WTC11 (cell line): ENCODE measurements around the gene RPL18A. TPM values are rescaled to one million over a fixed set of nuclear protein-coding genes. Genes with fewer than 3 reads are reported as not detected.

Experiments
- CREB1 ChIP-seq: sonication (generic); formaldehyde crosslinking; IDR thresholded peaks from 2 replicates; pipeline ENCODE4 v1.8.0; 2023; ENCODE audit warnings: mild to moderate bottlenecking, missing genetic modification reagents
- ELF4 ChIP-seq: sonication (generic); formaldehyde crosslinking; IDR thresholded peaks from 2 replicates; pipeline ENCODE4 v1.8.1; 2022; ENCODE audit warnings: low read depth, mild to moderate bottlenecking, moderate library complexity, missing genetic modification reagents
- ESRRA ChIP-seq: sonication (generic); formaldehyde crosslinking; IDR thresholded peaks from 2 replicates; pipeline ENCODE4 v1.8.1; 2022; ENCODE audit warnings: mild to moderate bottlenecking, missing genetic modification reagents, borderline replicate concordance
- FOXJ3 ChIP-seq: sonication (generic); formaldehyde crosslinking; IDR thresholded peaks from 2 replicates; pipeline ENCODE4 v1.9.0; 2021; ENCODE audit warnings: missing genetic modification reagents, mild to moderate bottlenecking, borderline replicate concordance
- FOXK1 ChIP-seq: sonication (generic); formaldehyde crosslinking; IDR thresholded peaks from 2 replicates; pipeline ENCODE4 v1.8.0; 2022; ENCODE audit warnings: mild to moderate bottlenecking, moderate library complexity, missing genetic modification reagents
- MXD4 ChIP-seq: fragments of 250-450 bp; sonication (Bioruptor Pico); IDR thresholded peaks from 2 replicates; pipeline ENCODE4 v1.8.0; 2021; ENCODE audit warnings: mild to moderate bottlenecking, moderate library complexity, borderline replicate concordance
- MYBL2 ChIP-seq: sonication (generic); formaldehyde crosslinking; IDR thresholded peaks from 2 replicates; pipeline ENCODE4 v1.8.1; 2023; ENCODE audit warnings: mild to moderate bottlenecking, moderate library complexity, missing genetic modification reagents
- NFATC4 ChIP-seq: fragments of 250-450 bp; sonication (Bioruptor Pico); IDR thresholded peaks from 2 replicates; pipeline ENCODE4 v1.9.0; 2021; ENCODE audit warnings: mild to moderate bottlenecking
- NR3C1 ChIP-seq: sonication (generic); formaldehyde crosslinking; conservative IDR thresholded peaks from 2 replicates; pipeline ENCODE4 v1.8.1; 2023; ENCODE audit warnings: low read depth, mild to moderate bottlenecking, missing genetic modification reagents
- OVOL2 ChIP-seq: fragments of 250-450 bp; sonication (Bioruptor Pico); IDR thresholded peaks from 2 replicates; pipeline ENCODE4 v1.9.0; 2021; ENCODE audit warnings: mild to moderate bottlenecking, borderline replicate concordance
- RELA ChIP-seq: sonication (generic); formaldehyde crosslinking; IDR thresholded peaks from 2 replicates; pipeline ENCODE4 v1.8.1; 2022; ENCODE audit warnings: missing genetic modification reagents, mild to moderate bottlenecking, borderline replicate concordance
- SP1 ChIP-seq: sonication (generic); formaldehyde crosslinking; conservative IDR thresholded peaks from 2 replicates; pipeline ENCODE4 v1.8.1; 2022; ENCODE audit warnings: missing genetic modification reagents
- TEAD1 ChIP-seq: sonication (generic); formaldehyde crosslinking; IDR thresholded peaks from 2 replicates; pipeline ENCODE4 v1.8.0; 2022; ENCODE audit warnings: mild to moderate bottlenecking, missing genetic modification reagents
- TP53 ChIP-seq: sonication (generic); formaldehyde crosslinking; IDR thresholded peaks from 2 replicates; pipeline ENCODE4 v1.8.1; 2023; ENCODE audit warnings: mild to moderate bottlenecking, missing genetic modification reagents
- ZBTB21 ChIP-seq: sonication (generic); formaldehyde crosslinking; IDR thresholded peaks from 2 replicates; pipeline ENCODE4 v1.8.1; 2023; ENCODE audit warnings: mild to moderate bottlenecking, missing genetic modification reagents, borderline replicate concordance
- ZNF121 ChIP-seq: sonication (generic); formaldehyde crosslinking; IDR thresholded peaks from 2 replicates; pipeline ENCODE4 v1.8.0; 2023; ENCODE audit warnings: missing genetic modification reagents
- ZNF138 ChIP-seq: sonication (generic); formaldehyde crosslinking; conservative IDR thresholded peaks from 2 replicates; pipeline ENCODE4 v1.8.1; 2022; ENCODE audit warnings: mild to moderate bottlenecking, moderate library complexity, missing genetic modification reagents
- ZNF423 ChIP-seq: fragments of 250-450 bp; sonication (Bioruptor Pico); IDR thresholded peaks from 2 replicates; pipeline ENCODE4 v2.1.2; 2022; ENCODE audit warnings: mild to moderate bottlenecking, moderate library complexity
- total RNA-seq: library from RNA; stranded (reverse); gene quantifications from 3 replicates; pipeline ENCODE4 v1.2.3, GENCODE V29; 2021
- TF ChIP-seq, protein P1 (sequence below): fragments of 250-450 bp; sonication (Bioruptor Pico); IDR thresholded peaks from 2 replicates; pipeline ENCODE4 v2.1.2; 2022; ENCODE audit warnings: mild to moderate bottlenecking, moderate library complexity
- TF ChIP-seq, protein P2 (sequence below): sonication (generic); formaldehyde crosslinking; IDR thresholded peaks from 2 replicates; pipeline ENCODE4 v1.8.1; 2023; ENCODE audit warnings: mild to moderate bottlenecking, missing genetic modification reagents, moderate library complexity
- TF ChIP-seq, protein P3 (sequence below): sonication (generic); formaldehyde crosslinking; IDR thresholded peaks from 2 replicates; pipeline ENCODE4 v1.8.0; 2022; ENCODE audit warnings: mild to moderate bottlenecking, missing genetic modification reagents
- TF ChIP-seq, protein P4 (sequence below): fragments of 250-450 bp; sonication (Bioruptor Pico); IDR thresholded peaks from 2 replicates; pipeline ENCODE4 v1.8.0; 2021; ENCODE audit warnings: mild to moderate bottlenecking
- TF ChIP-seq, protein P5 (sequence below): sonication (generic); formaldehyde crosslinking; IDR thresholded peaks from 2 replicates; pipeline ENCODE4 v1.8.0; 2023; ENCODE audit warnings: missing genetic modification reagents, mild to moderate bottlenecking, borderline replicate concordance
- TF ChIP-seq, protein P6 (sequence below): sonication (generic); formaldehyde crosslinking; IDR thresholded peaks from 2 replicates; pipeline ENCODE4 v1.8.1; 2023; ENCODE audit warnings: mild to moderate bottlenecking, missing genetic modification reagents
- TF ChIP-seq, protein P7 (sequence below): sonication (generic); formaldehyde crosslinking; IDR thresholded peaks from 2 replicates; pipeline ENCODE4 v1.8.0; 2023; ENCODE audit warnings: mild to moderate bottlenecking, missing genetic modification reagents

The RPL18A gene
- total RNA-seq, 1 experiment from 2014 or later = 2,950 TPM

DNA sequence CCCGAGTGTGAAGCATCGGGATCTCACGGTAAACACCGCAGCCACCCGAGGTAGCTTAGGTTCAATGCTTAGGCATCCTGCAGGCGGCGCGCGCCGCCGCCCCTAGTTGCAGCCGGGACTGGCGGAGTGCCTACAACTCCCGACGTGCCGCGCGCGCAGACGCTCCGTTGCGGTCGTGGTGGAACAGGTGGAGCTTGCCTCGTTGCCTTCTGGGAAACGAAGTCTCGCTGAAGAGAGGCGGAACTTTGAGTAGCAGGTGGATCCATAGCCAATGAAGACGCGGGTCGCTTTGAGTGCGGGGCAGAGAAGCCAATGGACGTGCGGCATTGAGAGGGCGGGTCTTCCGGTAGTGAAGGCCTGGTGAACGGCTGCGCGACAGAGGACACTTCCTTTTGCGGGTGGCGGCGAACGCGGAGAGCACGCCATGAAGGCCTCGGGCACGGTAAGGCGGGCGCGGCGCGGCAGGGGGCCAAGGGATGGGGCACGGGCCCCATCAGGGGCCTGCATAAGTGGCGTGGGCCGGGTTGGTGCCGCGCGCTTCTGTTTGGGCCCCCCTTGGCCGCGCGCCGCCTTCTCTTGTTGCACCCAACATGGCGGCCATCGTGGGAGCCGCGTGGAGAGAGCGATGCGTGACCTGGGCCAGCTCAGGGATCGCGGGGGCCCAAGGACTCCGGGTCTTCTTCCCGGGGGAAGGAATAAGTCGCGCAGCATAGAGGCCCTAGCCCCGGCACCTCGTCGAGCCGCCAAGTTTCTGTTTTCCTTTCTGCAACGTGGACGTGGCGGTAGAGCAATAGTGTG is at the start of gene RPL18A (continued):
- TF ChIP-seq, protein P1, sequence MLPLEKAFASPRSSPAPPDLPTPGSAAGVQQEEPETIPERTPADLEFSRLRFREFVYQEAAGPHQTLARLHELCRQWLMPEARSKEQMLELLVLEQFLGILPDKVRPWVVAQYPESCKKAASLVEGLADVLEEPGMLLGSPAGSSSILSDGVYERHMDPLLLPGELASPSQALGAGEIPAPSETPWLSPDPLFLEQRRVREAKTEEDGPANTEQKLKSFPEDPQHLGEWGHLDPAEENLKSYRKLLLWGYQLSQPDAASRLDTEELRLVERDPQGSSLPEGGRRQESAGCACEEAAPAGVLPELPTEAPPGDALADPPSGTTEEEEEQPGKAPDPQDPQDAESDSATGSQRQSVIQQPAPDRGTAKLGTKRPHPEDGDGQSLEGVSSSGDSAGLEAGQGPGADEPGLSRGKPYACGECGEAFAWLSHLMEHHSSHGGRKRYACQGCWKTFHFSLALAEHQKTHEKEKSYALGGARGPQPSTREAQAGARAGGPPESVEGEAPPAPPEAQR = no peak
- TF ChIP-seq MYBL2 (no peak), NR3C1 (CRISPR knock-in tag) (no peak), RELA (CRISPR knock-in tag) (no peak), TEAD1 (CRISPR knock-in tag) (no peak), ZNF138 (CRISPR knock-in tag) (no peak), MXD4 (no peak), ELF4 (CRISPR knock-in tag) (no peak), SP1 (CRISPR knock-in tag) (peak; percentile 79), NFATC4 (CRISPR knock-in tag) (no peak; the same call in 1 of the 2 replicates), OVOL2 (CRISPR knock-in tag) (no peak), CREB1 (CRISPR knock-in tag) (no peak), ZNF121 (CRISPR knock-in tag) (no peak), ZNF423 (CRISPR knock-in tag) (no peak), FOXJ3 (CRISPR knock-in tag) (no peak), ZBTB21 (CRISPR knock-in tag) (no peak), TP53 (no peak), ESRRA (CRISPR knock-in tag) (peak; percentile 25; the same call in 1 of the 2 replicates), FOXK1 (CRISPR knock-in tag) (peak; percentile 72; the same call in 1 of the 2 replicates)
- TF ChIP-seq, protein P2, sequence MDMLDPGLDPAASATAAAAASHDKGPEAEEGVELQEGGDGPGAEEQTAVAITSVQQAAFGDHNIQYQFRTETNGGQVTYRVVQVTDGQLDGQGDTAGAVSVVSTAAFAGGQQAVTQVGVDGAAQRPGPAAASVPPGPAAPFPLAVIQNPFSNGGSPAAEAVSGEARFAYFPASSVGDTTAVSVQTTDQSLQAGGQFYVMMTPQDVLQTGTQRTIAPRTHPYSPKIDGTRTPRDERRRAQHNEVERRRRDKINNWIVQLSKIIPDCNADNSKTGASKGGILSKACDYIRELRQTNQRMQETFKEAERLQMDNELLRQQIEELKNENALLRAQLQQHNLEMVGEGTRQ (CRISPR knock-in tag) = peak; percentile 69
- TF ChIP-seq, protein P3, sequence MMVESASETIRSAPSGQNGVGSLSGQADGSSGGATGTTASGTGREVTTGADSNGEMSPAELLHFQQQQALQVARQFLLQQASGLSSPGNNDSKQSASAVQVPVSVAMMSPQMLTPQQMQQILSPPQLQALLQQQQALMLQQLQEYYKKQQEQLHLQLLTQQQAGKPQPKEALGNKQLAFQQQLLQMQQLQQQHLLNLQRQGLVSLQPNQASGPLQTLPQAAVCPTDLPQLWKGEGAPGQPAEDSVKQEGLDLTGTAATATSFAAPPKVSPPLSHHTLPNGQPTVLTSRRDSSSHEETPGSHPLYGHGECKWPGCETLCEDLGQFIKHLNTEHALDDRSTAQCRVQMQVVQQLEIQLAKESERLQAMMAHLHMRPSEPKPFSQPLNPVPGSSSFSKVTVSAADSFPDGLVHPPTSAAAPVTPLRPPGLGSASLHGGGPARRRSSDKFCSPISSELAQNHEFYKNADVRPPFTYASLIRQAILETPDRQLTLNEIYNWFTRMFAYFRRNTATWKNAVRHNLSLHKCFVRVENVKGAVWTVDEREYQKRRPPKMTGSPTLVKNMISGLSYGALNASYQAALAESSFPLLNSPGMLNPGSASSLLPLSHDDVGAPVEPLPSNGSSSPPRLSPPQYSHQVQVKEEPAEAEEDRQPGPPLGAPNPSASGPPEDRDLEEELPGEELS (CRISPR knock-in tag) = no peak
- TF ChIP-seq, protein P4, sequence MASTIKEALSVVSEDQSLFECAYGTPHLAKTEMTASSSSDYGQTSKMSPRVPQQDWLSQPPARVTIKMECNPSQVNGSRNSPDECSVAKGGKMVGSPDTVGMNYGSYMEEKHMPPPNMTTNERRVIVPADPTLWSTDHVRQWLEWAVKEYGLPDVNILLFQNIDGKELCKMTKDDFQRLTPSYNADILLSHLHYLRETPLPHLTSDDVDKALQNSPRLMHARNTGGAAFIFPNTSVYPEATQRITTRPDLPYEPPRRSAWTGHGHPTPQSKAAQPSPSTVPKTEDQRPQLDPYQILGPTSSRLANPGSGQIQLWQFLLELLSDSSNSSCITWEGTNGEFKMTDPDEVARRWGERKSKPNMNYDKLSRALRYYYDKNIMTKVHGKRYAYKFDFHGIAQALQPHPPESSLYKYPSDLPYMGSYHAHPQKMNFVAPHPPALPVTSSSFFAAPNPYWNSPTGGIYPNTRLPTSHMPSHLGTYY = no peak
- TF ChIP-seq, protein P5, sequence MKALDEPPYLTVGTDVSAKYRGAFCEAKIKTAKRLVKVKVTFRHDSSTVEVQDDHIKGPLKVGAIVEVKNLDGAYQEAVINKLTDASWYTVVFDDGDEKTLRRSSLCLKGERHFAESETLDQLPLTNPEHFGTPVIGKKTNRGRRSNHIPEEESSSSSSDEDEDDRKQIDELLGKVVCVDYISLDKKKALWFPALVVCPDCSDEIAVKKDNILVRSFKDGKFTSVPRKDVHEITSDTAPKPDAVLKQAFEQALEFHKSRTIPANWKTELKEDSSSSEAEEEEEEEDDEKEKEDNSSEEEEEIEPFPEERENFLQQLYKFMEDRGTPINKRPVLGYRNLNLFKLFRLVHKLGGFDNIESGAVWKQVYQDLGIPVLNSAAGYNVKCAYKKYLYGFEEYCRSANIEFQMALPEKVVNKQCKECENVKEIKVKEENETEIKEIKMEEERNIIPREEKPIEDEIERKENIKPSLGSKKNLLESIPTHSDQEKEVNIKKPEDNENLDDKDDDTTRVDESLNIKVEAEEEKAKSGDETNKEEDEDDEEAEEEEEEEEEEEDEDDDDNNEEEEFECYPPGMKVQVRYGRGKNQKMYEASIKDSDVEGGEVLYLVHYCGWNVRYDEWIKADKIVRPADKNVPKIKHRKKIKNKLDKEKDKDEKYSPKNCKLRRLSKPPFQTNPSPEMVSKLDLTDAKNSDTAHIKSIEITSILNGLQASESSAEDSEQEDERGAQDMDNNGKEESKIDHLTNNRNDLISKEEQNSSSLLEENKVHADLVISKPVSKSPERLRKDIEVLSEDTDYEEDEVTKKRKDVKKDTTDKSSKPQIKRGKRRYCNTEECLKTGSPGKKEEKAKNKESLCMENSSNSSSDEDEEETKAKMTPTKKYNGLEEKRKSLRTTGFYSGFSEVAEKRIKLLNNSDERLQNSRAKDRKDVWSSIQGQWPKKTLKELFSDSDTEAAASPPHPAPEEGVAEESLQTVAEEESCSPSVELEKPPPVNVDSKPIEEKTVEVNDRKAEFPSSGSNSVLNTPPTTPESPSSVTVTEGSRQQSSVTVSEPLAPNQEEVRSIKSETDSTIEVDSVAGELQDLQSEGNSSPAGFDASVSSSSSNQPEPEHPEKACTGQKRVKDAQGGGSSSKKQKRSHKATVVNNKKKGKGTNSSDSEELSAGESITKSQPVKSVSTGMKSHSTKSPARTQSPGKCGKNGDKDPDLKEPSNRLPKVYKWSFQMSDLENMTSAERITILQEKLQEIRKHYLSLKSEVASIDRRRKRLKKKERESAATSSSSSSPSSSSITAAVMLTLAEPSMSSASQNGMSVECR (CRISPR knock-in tag) = peak; percentile 80; the same call in 1 of the 2 replicates
- TF ChIP-seq, protein P6, sequence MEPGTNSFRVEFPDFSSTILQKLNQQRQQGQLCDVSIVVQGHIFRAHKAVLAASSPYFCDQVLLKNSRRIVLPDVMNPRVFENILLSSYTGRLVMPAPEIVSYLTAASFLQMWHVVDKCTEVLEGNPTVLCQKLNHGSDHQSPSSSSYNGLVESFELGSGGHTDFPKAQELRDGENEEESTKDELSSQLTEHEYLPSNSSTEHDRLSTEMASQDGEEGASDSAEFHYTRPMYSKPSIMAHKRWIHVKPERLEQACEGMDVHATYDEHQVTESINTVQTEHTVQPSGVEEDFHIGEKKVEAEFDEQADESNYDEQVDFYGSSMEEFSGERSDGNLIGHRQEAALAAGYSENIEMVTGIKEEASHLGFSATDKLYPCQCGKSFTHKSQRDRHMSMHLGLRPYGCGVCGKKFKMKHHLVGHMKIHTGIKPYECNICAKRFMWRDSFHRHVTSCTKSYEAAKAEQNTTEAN (CRISPR knock-in tag) = no peak
- TF ChIP-seq, protein P7, sequence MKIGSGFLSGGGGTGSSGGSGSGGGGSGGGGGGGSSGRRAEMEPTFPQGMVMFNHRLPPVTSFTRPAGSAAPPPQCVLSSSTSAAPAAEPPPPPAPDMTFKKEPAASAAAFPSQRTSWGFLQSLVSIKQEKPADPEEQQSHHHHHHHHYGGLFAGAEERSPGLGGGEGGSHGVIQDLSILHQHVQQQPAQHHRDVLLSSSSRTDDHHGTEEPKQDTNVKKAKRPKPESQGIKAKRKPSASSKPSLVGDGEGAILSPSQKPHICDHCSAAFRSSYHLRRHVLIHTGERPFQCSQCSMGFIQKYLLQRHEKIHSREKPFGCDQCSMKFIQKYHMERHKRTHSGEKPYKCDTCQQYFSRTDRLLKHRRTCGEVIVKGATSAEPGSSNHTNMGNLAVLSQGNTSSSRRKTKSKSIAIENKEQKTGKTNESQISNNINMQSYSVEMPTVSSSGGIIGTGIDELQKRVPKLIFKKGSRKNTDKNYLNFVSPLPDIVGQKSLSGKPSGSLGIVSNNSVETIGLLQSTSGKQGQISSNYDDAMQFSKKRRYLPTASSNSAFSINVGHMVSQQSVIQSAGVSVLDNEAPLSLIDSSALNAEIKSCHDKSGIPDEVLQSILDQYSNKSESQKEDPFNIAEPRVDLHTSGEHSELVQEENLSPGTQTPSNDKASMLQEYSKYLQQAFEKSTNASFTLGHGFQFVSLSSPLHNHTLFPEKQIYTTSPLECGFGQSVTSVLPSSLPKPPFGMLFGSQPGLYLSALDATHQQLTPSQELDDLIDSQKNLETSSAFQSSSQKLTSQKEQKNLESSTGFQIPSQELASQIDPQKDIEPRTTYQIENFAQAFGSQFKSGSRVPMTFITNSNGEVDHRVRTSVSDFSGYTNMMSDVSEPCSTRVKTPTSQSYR = no peak
